Cardiac muscle cell (in vitro differentiated cells and primary cell): ENCODE data around the gene INSR. TPM values are rescaled to one million over a fixed set of nuclear protein-coding genes. Genes with fewer than 3 reads are reported as not detected.

ENCODE experiments used
- DNase-seq, 2 donors: peaks; one replicate each; pipeline versions ENCODE4 v3.0.0 to v3.0.0-alpha.2; 2010 to 2017; ENCODE audit warnings: low read depth in 1 of 2, low spot score in 1 of 2
- H3K27ac ChIP-seq: fragments of 200-600 bp; sonication (generic); 2 replicates; pipeline ENCODE4 v1.5.1; 2016
- H3K27me3 ChIP-seq: fragments of 200-600 bp; sonication (generic); 2 replicates; pipeline ENCODE4 v1.6.0; 2016; ENCODE audit warnings: control low read depth
- H3K36me3 ChIP-seq: fragments of 200-600 bp; sonication (generic); 2 replicates; pipeline ENCODE4 v1.5.1; 2016; ENCODE audit warnings: control low read depth
- H3K4me1 ChIP-seq: fragments of 200-600 bp; sonication (generic); 2 replicates; pipeline ENCODE4 v1.8.1; 2017; ENCODE audit warnings: low read depth, mild to moderate bottlenecking, mixed run types
- H3K4me3 ChIP-seq: fragments of 200-600 bp; sonication (generic); 2 replicates; pipeline ENCODE4 v1.5.1; 2016; ENCODE audit warnings: mild to moderate bottlenecking
- H3K9me3 ChIP-seq: fragments of 200-600 bp; sonication (generic); 2 replicates; pipeline ENCODE4 v1.5.1; 2017; ENCODE audit warnings: low read depth, mild to moderate bottlenecking, control low read depth
- CTCF ChIP-seq: IDR thresholded peaks from 2 replicates; pipeline ENCODE4 v1.5.1; 2012; ENCODE audit warnings: low read depth, mild to moderate bottlenecking, low read length
- polyA plus RNA-seq: library from polyadenylated mRNA; unstranded; fragments of >200 nt; fragmentation: Nextera tagmentation; extraction: Ambion mirVana; gene quantifications from 2 replicates; pipeline ENCODE4 v1.2.1, GENCODE V29; 2016
- total RNA-seq: library from RNA; depleted of rRNA; stranded (reverse); fragments of >200 nt; gene quantifications from 2 replicates; pipeline ENCODE4 v1.2.3, GENCODE V29; 2016

INSR gene
- total and polyA plus RNA-seq, 2 experiments from 2014 or later: 7.0 to 34.9 TPM

- H3K4me3 ChIP-seq: no peak overlapping the region
- no peaks in the 10 kb centered on the region for H3K4me1 ChIP-seq
- no peaks in the 10 kb centered on the region for H3K9me3 ChIP-seq
- no peaks in the 10 kb centered on the region for H3K27me3 ChIP-seq
- H3K27ac ChIP-seq: peak overlapping the region; percentile 25
- no peak for DNase-seq
- no peak for TF ChIP-seq CTCF
- no peaks in the 10 kb centered on the region for H3K36me3 ChIP-seq
These were observed 114.3 kb downstream of the INSR start for GRCh38 chr19:7179917-7180306.

GRCh38 chr19:7177926-7178325 is 116.3 kb downstream of the INSR start:
- no peak for TF ChIP-seq CTCF
- DNase-seq: peak in 1 of 2 donors; percentile 52
- Histone ChIP-seq H3K27ac (no peak overlapping the region), H3K27me3 (no peaks in the 10 kb centered on the region), H3K36me3 (no peaks in the 10 kb centered on the region), H3K4me1 (no peaks in the 10 kb centered on the region), H3K9me3 (no peaks in the 10 kb centered on the region), H3K4me3 (no peak overlapping the region)

GRCh38 chr19:7176792-7177191 is 117.4 kb downstream of the INSR start:
- Histone ChIP-seq H3K27ac (no peak overlapping the region), H3K4me1 (no peaks in the 10 kb centered on the region), H3K4me3 (no peak overlapping the region), H3K27me3 (no peaks in the 10 kb centered on the region), H3K9me3 (no peaks in the 10 kb centered on the region), H3K36me3 (peaks cover 2% of the 10 kb centered on the region)
- no peak for DNase-seq
- no peak for TF ChIP-seq CTCF

GRCh38 chr19:7172794-7173193 is 121.4 kb downstream of the INSR start:
- no peak for TF ChIP-seq CTCF
- no peaks in the 10 kb centered on the region for H3K4me1 ChIP-seq
- no peak for DNase-seq

GRCh38 chr19:7170983-7171382 is 123.2 kb downstream of the INSR start:
- DNase-seq: no peak
- no peak overlapping the region for H3K4me3 ChIP-seq
- no peaks in the 10 kb centered on the region for H3K4me1 ChIP-seq
- H3K36me3 ChIP-seq: peaks cover 34% of the 10 kb centered on the region
- no peak for TF ChIP-seq CTCF
- no peaks in the 10 kb centered on the region for H3K27me3 ChIP-seq
- no peaks in the 10 kb centered on the region for H3K9me3 ChIP-seq
- no peak overlapping the region for H3K27ac ChIP-seq

More at GRCh38 chr19:7172794-7173193, 121.4 kb downstream of the INSR start:
- Histone ChIP-seq H3K27ac (no peak overlapping the region), H3K4me3 (no peak overlapping the region), H3K27me3 (no peaks in the 10 kb centered on the region), H3K9me3 (no peaks in the 10 kb centered on the region), H3K36me3 (peaks cover 26% of the 10 kb centered on the region)

GRCh38 chr19:7168941-7169340 is 125.3 kb downstream of the INSR start:
- no peak overlapping the region for H3K27ac ChIP-seq
- peaks cover 35% of the 10 kb centered on the region for H3K36me3 ChIP-seq
- no peak for DNase-seq
- no peaks in the 10 kb centered on the region for H3K9me3 ChIP-seq
- H3K27me3 ChIP-seq: no peaks in the 10 kb centered on the region
- no peak for TF ChIP-seq CTCF
- no peaks in the 10 kb centered on the region for H3K4me1 ChIP-seq
- H3K4me3 ChIP-seq: no peak overlapping the region
